ENCODE results near the gene PARP16.

The PARP16 gene

DNA sequence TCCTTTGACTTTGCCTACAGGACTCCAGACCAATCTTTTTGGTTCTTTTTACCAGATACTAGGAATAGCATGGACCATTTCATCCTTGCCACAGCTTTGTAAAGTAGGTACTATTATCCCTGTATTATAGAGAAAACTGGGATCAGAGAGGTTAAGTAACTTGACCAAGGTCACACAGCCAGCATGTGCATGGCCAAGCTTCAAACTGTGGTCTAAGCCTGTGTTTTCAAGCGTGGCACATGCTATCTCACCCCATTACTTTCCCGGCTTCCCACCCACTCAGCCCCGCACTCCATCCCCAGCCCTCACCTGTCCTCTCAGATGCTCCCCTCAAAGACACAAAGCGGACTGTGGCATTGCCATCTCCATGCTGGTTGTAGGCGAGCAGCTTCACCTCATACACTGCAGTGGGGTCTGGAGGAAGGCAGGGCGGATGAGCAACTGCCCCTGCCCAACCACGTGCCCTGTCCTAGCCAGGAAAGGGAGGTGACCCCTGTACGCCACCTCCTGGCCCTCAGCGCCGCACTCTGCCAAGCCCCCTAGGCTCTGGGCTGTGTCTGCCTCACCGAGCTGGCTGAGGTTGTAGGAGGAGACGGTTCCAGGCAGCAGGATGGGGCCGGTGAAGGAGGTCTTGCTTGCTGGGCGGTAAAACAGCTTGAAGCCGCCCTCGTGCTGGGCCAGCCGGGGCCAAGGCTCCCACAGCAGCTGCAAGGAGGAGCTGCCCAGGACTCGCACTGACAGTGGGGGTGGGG is 43.5 kb upstream of the PARP16 start:
- TF ChIP-seq, protein P1, sequence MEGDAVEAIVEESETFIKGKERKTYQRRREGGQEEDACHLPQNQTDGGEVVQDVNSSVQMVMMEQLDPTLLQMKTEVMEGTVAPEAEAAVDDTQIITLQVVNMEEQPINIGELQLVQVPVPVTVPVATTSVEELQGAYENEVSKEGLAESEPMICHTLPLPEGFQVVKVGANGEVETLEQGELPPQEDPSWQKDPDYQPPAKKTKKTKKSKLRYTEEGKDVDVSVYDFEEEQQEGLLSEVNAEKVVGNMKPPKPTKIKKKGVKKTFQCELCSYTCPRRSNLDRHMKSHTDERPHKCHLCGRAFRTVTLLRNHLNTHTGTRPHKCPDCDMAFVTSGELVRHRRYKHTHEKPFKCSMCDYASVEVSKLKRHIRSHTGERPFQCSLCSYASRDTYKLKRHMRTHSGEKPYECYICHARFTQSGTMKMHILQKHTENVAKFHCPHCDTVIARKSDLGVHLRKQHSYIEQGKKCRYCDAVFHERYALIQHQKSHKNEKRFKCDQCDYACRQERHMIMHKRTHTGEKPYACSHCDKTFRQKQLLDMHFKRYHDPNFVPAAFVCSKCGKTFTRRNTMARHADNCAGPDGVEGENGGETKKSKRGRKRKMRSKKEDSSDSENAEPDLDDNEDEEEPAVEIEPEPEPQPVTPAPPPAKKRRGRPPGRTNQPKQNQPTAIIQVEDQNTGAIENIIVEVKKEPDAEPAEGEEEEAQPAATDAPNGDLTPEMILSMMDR (conservative IDR thresholded peaks at IDR 0.05; ENCODE audit: low read depth, low read length), result no peak
- Histone ChIP-seq H3K79me2 (ENCODE audit: insufficient read depth, low read depth) (no peaks in the 10 kb centered on the region), H3K4me3 (IDR thresholded peaks at IDR 0.05; ENCODE audit: insufficient read depth, low read depth, low read length) (no peak overlapping the region)

DNA sequence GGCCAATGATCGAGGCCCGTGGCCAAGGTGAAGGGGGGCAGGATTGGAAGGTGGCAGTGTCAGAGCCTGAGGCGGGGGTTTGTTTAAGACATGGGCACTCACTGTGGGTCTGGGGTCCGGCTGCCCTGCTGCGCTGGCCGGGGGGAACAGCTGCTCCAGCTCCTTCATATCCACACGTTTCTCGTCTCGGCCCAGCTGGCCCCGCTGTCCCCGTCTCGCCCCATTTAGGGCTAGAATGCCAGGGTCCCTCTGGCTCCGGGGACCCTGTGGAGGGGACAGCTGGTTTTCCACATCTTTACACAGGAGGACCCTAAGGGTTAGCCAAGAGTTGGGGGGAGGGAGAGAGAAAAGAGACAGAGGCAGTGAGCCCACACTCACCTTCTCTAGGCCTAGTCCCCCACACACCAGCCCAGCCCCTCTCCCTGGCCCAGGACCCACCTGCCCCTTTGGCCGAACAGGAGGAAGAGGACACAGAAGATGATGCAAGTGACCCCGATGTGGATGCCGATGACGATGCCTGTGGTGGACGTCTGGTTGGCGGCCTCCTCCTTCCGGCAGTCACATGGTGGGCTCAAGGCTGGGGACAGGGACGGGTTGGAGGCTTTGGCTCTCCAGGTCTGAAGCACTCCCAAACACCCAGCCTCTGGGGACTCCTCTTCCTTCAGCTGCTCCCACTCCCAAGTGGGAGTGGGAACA is 42.8 kb upstream of the PARP16 start:
- Histone ChIP-seq H3K4me2 (no peak overlapping the region), H4K20me1 (ENCODE audit: insufficient read depth) (no peaks in the 10 kb centered on the region), H3K4me3 (IDR thresholded peaks at IDR 0.05; ENCODE audit: insufficient read depth, low read depth, low read length) (no peak overlapping the region), H3K27ac (no peak overlapping the region), H3K4me1 (ENCODE audit: low read depth, poor library complexity, severe bottlenecking) (no peaks in the 10 kb centered on the region), H3K79me2 (ENCODE audit: insufficient read depth, low read depth) (no peaks in the 10 kb centered on the region), H3K9ac (no peak overlapping the region), H3K36me3 (ENCODE audit: insufficient read depth) (no peaks in the 10 kb centered on the region), H2AFZ (ENCODE audit: low read depth) (no peak overlapping the region), H3K27me3 (ENCODE audit: insufficient read depth, low read depth) (no peaks in the 10 kb centered on the region; the same call in 1 of the 2 replicates)
- TF ChIP-seq, protein P1 (conservative IDR thresholded peaks at IDR 0.05; ENCODE audit: low read depth, low read length), result no peak

More for the DNA sequence above, 43.5 kb upstream of the PARP16 start:
- Histone ChIP-seq H4K20me1 (ENCODE audit: insufficient read depth) (no peaks in the 10 kb centered on the region), H3K9ac (no peak overlapping the region), H3K4me1 (ENCODE audit: low read depth, poor library complexity, severe bottlenecking) (no peaks in the 10 kb centered on the region), H3K36me3 (ENCODE audit: insufficient read depth) (no peaks in the 10 kb centered on the region), H2AFZ (ENCODE audit: low read depth) (no peak overlapping the region), H3K27me3 (ENCODE audit: insufficient read depth, low read depth) (no peaks in the 10 kb centered on the region; the same call in 1 of the 2 replicates), H3K4me2 (no peak overlapping the region), H3K27ac (no peak overlapping the region)

GRCh38 chr15:65328506-65329287 is 42.0 kb upstream of the PARP16 start:
- Histone ChIP-seq H2AFZ (ENCODE audit: low read depth) (no peak overlapping the region), H3K79me2 (ENCODE audit: insufficient read depth, low read depth) (no peaks in the 10 kb centered on the region), H3K36me3 (ENCODE audit: insufficient read depth) (no peaks in the 10 kb centered on the region), H3K27me3 (ENCODE audit: insufficient read depth, low read depth) (no peaks in the 10 kb centered on the region; the same call in 1 of the 2 replicates), H4K20me1 (ENCODE audit: insufficient read depth) (no peaks in the 10 kb centered on the region), H3K27ac (no peak overlapping the region), H3K4me3 (IDR thresholded peaks at IDR 0.05; ENCODE audit: insufficient read depth, low read depth, low read length) (no peak overlapping the region), H3K9ac (no peak overlapping the region), H3K4me1 (ENCODE audit: low read depth, poor library complexity, severe bottlenecking) (no peaks in the 10 kb centered on the region), H3K4me2 (no peak overlapping the region)
- TF ChIP-seq, protein P1 (conservative IDR thresholded peaks at IDR 0.05; ENCODE audit: low read depth, low read length), result no peak

- Histone ChIP-seq H4K20me1 (ENCODE audit: insufficient read depth) (no peaks in the 10 kb centered on the region), H3K79me2 (ENCODE audit: insufficient read depth, low read depth) (no peaks in the 10 kb centered on the region), H2AFZ (ENCODE audit: low read depth) (no peak overlapping the region), H3K36me3 (ENCODE audit: insufficient read depth) (no peaks in the 10 kb centered on the region), H3K9ac (no peak overlapping the region), H3K4me1 (ENCODE audit: low read depth, poor library complexity, severe bottlenecking) (no peaks in the 10 kb centered on the region), H3K27me3 (ENCODE audit: insufficient read depth, low read depth) (no peaks in the 10 kb centered on the region; the same call in 1 of the 2 replicates), H3K4me2 (no peak overlapping the region), H3K27ac (no peak overlapping the region), H3K4me3 (IDR thresholded peaks at IDR 0.05; ENCODE audit: insufficient read depth, low read depth, low read length) (no peak overlapping the region)
- TF ChIP-seq, protein P1 (conservative IDR thresholded peaks at IDR 0.05; ENCODE audit: low read depth, low read length), result no peak
These were observed 41.1 kb upstream of the PARP16 start for GRCh38 chr15:65327651-65328393.

All from KMS-11 (cell line).